Glutamatergic neuron (in vitro differentiated cells): ENCODE data around the gene COMMD7. TPM values are rescaled to one million over a fixed set of nuclear protein-coding genes. Genes with fewer than 3 reads are reported as not detected.

Experiments used
- DNase-seq: peaks from one replicate; pipeline ENCODE4 v3.0.0; 2022
- H3K27ac Mint-ChIP-seq: one replicate; pipeline ENCODE4 v1.8.0; 2020; ENCODE audit warnings: mild to moderate bottlenecking, mixed read lengths, inconsistent platforms; ENCODE audit not compliant: unreplicated experiment
- H3K27me3 Mint-ChIP-seq: one replicate; pipeline ENCODE4 v1.8.0; 2020; ENCODE audit warnings: mild to moderate bottlenecking, moderate library complexity, mixed read lengths, inconsistent platforms; ENCODE audit not compliant: unreplicated experiment
- H3K36me3 Mint-ChIP-seq: one replicate; pipeline ENCODE4 v1.8.0; 2020; ENCODE audit warnings: mild to moderate bottlenecking, mixed read lengths, inconsistent platforms; ENCODE audit not compliant: unreplicated experiment
- H3K4me1 Mint-ChIP-seq: one replicate; pipeline ENCODE4 v1.8.0; 2020; ENCODE audit warnings: mild to moderate bottlenecking, low read depth, mixed read lengths, inconsistent platforms; ENCODE audit not compliant: unreplicated experiment
- H3K4me3 Mint-ChIP-seq: one replicate; pipeline ENCODE4 v1.8.0; 2020; ENCODE audit warnings: mild to moderate bottlenecking, mixed read lengths, inconsistent platforms; ENCODE audit not compliant: unreplicated experiment
- H3K9me3 Mint-ChIP-seq: one replicate; pipeline ENCODE4 v1.8.0; 2020; ENCODE audit warnings: mild to moderate bottlenecking, moderate library complexity, mixed read lengths, inconsistent platforms; ENCODE audit not compliant: unreplicated experiment
- CTCF ChIP-seq: fragments of 200-600 bp; sonication (generic); IDR thresholded peaks from one replicate; pipeline ENCODE4 v1.5.0; 2021; ENCODE audit not compliant: partially characterized antibody, unreplicated experiment
- total RNA-seq: library from RNA; stranded (reverse); fragmentation: NEBNext Ultra II Directional; extraction: Animal tissue kit (Norgen Biotek cat#: 25700); gene quantifications from one replicate; pipeline ENCODE4 v1.2.1, GENCODE V29; 2021; ENCODE audit not compliant: unreplicated experiment

COMMD7 gene
- total RNA-seq, 1 donor from 2014 or later, result 71.5 TPM

- no peak overlapping the region for H3K27ac Mint-ChIP-seq
- no peak for TF ChIP-seq CTCF
- H3K4me3 Mint-ChIP-seq, result no peak overlapping the region
- peaks cover 7% of the 10 kb centered on the region for H3K9me3 Mint-ChIP-seq
- H3K4me1 Mint-ChIP-seq, result peaks cover 5% of the 10 kb centered on the region
- H3K36me3 Mint-ChIP-seq, result peaks cover 10% of the 10 kb centered on the region
- peaks cover 7% of the 10 kb centered on the region for H3K27me3 Mint-ChIP-seq
- DNase-seq, result no peak
These were observed 86.4 kb downstream of the COMMD7 start for GRCh38 chr20:32656827-32657226.

- Mint-ChIP-seq H3K36me3 (peaks cover 10% of the 10 kb centered on the region), H3K4me1 (peaks cover 5% of the 10 kb centered on the region), H3K27me3 (peaks cover 7% of the 10 kb centered on the region), H3K4me3 (no peak overlapping the region), H3K27ac (no peak overlapping the region), H3K9me3 (peaks cover 7% of the 10 kb centered on the region)
- no peak for TF ChIP-seq CTCF
- DNase-seq, result no peak
These were observed 87.3 kb downstream of the COMMD7 start for GRCh38 chr20:32655903-32656512.

GRCh38 chr20:32652739-32653526 lies 90.3 kb downstream of the COMMD7 start:
- TF ChIP-seq CTCF, result peak; percentile 100
- peak; percentile 99 for DNase-seq
- Mint-ChIP-seq H3K4me1 (peaks cover 5% of the 10 kb centered on the region), H3K9me3 (peaks cover 8% of the 10 kb centered on the region), H3K27me3 (peaks cover 16% of the 10 kb centered on the region), H3K36me3 (peaks cover 6% of the 10 kb centered on the region), H3K27ac (peak overlapping the region; percentile 28), H3K4me3 (no peak overlapping the region)

Other genes starting within 250 kb of the COMMD7 start
- 106 TPM for gene NOL4L, start 158.1 kb downstream of the COMMD7 start, total RNA-seq
- gene C20orf203, start 69.5 kb downstream of the COMMD7 start, total RNA-seq, result 0.25 TPM
- gene DNMT3B, start 18.9 kb upstream of the COMMD7 start, total RNA-seq, result 29.0 TPM
- gene MAPRE1, start 76.5 kb upstream of the COMMD7 start, total RNA-seq, result 232 TPM
- gene EFCAB8, start 115.5 kb upstream of the COMMD7 start, total RNA-seq, result not detected